ENCODE results near the gene ZNF738. TPM values are rescaled to one million over a fixed set of nuclear protein-coding genes. Genes with fewer than 3 reads are reported as not detected.

The ZNF738 gene
- total RNA-seq, 4 donors from 2014 or later, result 3.1 to 8.6 (median 6.2) TPM

DNA sequence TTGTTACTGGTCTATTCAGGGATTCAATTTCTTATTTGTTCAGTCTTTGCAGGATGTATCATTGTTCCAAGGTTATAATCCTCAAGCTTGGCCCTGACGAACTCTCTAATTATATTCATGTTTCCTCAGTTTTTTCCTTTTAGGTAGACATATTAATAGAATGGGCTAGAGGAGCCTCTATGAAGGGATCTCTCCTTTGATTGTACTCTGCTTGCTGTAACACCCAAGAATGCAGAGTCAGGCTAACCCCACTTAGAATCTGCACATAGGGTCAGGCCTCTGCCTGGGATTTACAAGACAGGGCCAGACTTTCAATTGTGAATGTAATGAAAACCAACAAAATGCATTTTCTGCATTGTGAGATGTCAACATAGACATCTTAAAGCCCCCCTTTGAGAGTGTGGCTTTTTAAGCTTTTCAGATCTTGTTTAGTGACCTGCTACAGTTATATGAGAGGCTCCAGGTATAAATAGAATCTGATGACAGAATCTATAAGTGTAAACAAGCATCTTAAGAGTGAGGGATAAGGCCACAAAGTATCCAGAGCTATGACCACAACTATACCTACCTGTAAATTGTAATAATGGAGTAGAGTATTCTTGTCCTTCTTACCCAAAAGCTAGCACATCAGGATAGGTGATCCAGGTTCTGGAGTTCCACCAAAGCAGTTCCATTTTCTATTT, 43.6 kb downstream of the ZNF738 start:
- no peaks in the 10 kb centered on the region for H3K9me3 ChIP-seq
- DNase-seq, result no peak
- peaks cover 36 to 41% of the 10 kb centered on the region in 2 donors for H3K4me1 ChIP-seq
- H3K27me3 ChIP-seq, result no peaks in the 10 kb centered on the region
- no peak overlapping the region for H3K4me3 ChIP-seq (replicated peaks in 1 of 3)
- no peak overlapping the region for H3K27ac ChIP-seq
- intact Hi-C loops (cut with DNase I), result no loop called here
- 79 to 94% methylated on average over 1 of the region's 1 CpG for WGBS, 2 donors
- peaks cover 0 to 6% of the 10 kb centered on the region in 2 donors for H3K36me3 ChIP-seq
- TF ChIP-seq, protein P1, sequence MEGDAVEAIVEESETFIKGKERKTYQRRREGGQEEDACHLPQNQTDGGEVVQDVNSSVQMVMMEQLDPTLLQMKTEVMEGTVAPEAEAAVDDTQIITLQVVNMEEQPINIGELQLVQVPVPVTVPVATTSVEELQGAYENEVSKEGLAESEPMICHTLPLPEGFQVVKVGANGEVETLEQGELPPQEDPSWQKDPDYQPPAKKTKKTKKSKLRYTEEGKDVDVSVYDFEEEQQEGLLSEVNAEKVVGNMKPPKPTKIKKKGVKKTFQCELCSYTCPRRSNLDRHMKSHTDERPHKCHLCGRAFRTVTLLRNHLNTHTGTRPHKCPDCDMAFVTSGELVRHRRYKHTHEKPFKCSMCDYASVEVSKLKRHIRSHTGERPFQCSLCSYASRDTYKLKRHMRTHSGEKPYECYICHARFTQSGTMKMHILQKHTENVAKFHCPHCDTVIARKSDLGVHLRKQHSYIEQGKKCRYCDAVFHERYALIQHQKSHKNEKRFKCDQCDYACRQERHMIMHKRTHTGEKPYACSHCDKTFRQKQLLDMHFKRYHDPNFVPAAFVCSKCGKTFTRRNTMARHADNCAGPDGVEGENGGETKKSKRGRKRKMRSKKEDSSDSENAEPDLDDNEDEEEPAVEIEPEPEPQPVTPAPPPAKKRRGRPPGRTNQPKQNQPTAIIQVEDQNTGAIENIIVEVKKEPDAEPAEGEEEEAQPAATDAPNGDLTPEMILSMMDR (IDR thresholded peaks at IDR 0.05), result no peak
- TF ChIP-seq POLR2A (IDR thresholded peaks at IDR 0.05), result no peak

DNA sequence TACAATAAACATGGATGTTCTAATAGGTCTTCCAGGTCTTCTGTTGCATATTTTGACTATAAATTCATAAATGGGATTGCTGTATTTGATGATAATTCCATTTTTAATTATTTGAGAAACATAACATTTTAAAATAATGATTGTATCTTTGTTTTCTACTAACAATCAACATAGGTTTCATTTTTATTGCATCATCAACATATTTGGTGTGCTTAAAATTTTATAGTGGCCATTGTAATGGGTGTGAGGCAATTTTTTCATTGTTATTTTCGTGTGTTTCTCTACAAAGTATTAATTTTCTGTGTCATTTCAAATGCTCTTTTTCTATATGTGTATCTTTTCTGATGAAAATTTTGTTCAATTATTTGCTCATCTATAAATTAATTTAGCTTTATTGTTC, 51.4 kb downstream of the ZNF738 start:
- H3K36me3 ChIP-seq, result peaks cover 11 to 22% of the 10 kb centered on the region in 2 donors
- no peak overlapping the region for H3K27ac ChIP-seq
- no peaks in the 10 kb centered on the region for H3K27me3 ChIP-seq
- intact Hi-C loops (cut with DNase I), result no loop called here
- no peak for DNase-seq
- no peaks in the 10 kb centered on the region for H3K4me1 ChIP-seq
- 91 to 98% methylated on average over 1 of the region's 1 CpG for WGBS, 2 donors
- H3K4me3 ChIP-seq (replicated peaks in 1 of 3), result no peak overlapping the region
- TF ChIP-seq, protein P1 (IDR thresholded peaks at IDR 0.05), result no peak
- TF ChIP-seq POLR2A (IDR thresholded peaks at IDR 0.05), result no peak
- H3K9me3 ChIP-seq, result no peaks in the 10 kb centered on the region

DNA sequence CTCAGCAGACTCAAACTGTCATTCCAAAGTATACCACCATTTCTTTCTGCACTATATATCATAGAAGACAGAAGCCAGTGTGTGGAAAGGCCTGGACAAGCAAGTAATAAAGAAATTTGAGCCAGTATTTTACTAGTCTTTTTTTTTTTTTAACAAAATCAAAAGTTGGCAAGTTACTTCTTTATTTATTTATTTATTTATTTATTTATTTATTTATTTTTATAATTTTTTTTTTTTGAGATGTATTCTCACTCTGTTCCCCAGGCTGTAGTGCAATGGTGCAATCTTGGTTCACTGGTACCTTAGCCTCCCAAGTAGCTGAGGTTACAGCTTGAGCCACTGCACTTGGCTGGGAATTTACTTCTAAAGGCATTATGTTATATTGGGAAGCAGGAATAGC, 63.4 kb downstream of the ZNF738 start:
- no peak for TF ChIP-seq POLR2A (IDR thresholded peaks at IDR 0.05)
- TF ChIP-seq, protein P1 (IDR thresholded peaks at IDR 0.05), result no peak
- Histone ChIP-seq H3K36me3 (peaks cover 0 to 5% of the 10 kb centered on the region in 2 donors), H3K4me1 (no peaks in the 10 kb centered on the region), H3K27ac (no peak overlapping the region), H3K4me3 (replicated peaks in 1 of 3) (no peak overlapping the region), H3K9me3 (no peaks in the 10 kb centered on the region), H3K27me3 (no peaks in the 10 kb centered on the region)
- intact Hi-C loops (cut with DNase I), result no loop called here
- no peak for DNase-seq

DNA sequence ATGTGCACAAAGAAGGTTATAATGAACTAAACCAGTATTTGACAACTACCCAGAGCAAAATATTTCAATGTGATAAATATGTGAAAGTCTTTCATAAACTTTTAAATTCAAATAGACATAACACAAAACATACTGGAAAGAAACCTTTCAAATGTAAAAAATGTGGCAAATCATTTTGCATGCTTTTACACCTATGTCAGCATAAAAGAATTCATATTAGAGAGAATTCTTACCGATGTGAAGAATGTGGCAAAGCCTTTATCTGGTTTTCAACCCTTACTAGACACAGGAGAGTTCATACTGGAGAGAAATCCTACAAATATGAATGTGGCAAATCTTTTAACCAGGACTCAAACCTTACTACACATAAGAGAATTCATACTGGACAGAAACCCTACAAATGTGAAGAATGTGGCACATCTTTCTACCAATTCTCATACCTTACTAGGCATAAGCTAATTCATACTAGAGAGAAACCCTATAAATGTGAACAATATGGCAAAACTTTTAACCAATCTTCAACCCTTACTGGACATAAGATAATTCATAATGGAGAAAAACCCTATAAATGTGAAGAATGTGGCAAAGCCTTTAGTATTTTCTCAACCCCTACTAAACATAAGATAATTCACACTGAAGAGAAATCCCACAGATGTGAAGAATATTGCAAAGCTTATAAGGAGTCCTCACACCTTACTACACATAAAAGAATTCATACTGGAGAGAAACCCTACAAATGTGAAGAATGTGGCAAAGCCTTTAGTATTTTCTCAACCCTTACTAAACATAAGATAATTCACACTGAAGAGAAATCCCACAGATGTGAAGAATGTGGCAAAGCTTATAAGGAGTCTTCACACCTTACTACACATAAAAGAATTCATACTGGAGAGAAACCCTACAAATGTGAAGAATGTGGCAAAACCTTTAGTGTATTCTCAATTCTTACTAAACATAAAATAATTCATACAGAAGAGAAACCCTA, 64.5 kb downstream of the ZNF738 start:
- TF ChIP-seq, protein P1 (IDR thresholded peaks at IDR 0.05), result no peak
- TF ChIP-seq POLR2A (IDR thresholded peaks at IDR 0.05), result no peak
- Histone ChIP-seq H3K36me3 (peaks cover 0 to 5% of the 10 kb centered on the region in 2 donors), H3K4me1 (no peaks in the 10 kb centered on the region), H3K27me3 (no peaks in the 10 kb centered on the region), H3K4me3 (replicated peaks in 1 of 3) (no peak overlapping the region), H3K9me3 (no peaks in the 10 kb centered on the region), H3K27ac (no peak overlapping the region)
- intact Hi-C loops (cut with DNase I), result no loop called here
- DNase-seq, result no peak
- WGBS, 2 donors, result 90 to 97% methylated on average over 1 of the region's 1 CpG

Other genes starting within 250 kb of the ZNF738 start
- gene ZNF431, start 217.0 kb upstream of the ZNF738 start, total RNA-seq, result 10 to 100 TPM; 22.7 to 29.6 (median 24.2) TPM
- 10 to 100 TPM; 25.1 to 47.2 (median 32.1) TPM for gene ZNF708, start 29.6 kb upstream of the ZNF738 start, total RNA-seq
- 10 to 100 TPM; 65.7 to 92.3 (median 77.8) TPM for gene ZNF493, start 38.1 kb downstream of the ZNF738 start, total RNA-seq
- 10 to 100 TPM; 21.4 to 41.5 (median 36.6) TPM for gene ZNF429, start 146.6 kb downstream of the ZNF738 start, total RNA-seq